Liver (tissue), 2 donors: ENCODE data around the gene MST1R.

Source experiments
- CTCF ChIP-seq: fragments of 150-350 bp; IDR thresholded peaks from 2 replicates; pipeline ENCODE4 v1.5.1; 2017; ENCODE audit warnings: improper control_type of control experiment, low read depth, low read length; ENCODE audit not compliant: missing input control
- MAX ChIP-seq: IDR thresholded peaks from 2 replicates; pipeline ENCODE4 v1.6.1; 2016; ENCODE audit warnings: antibody characterized with exemption
- REST ChIP-seq: IDR thresholded peaks from 2 replicates; pipeline ENCODE4 v1.6.1; 2016; ENCODE audit warnings: antibody characterized with exemption, mild to moderate bottlenecking
- donor health status: healthy.

- TF ChIP-seq REST (no peak), MAX (no peak), CTCF (no peak)
Measured at GRCh38 chr3:49930168-49930690, 26.6 kb upstream of the MST1R start.
